ENCODE data around the gene DEFB127.
"Not testable (repeated sequence)": the region's sequence is repeated elsewhere in the genome, so short reads cannot be mapped to it uniquely, and the experiment has no call there.

DEFB127 gene

GRCh38 chr20:184288-184687 lies 27.0 kb downstream of the DEFB127 start:
- H3K9ac ChIP-seq (ENCODE audit: low read depth in 1 of 2, low read length in 2 of 2): no peak overlapping the region

GRCh38 chr20:187733-188132 lies 30.5 kb downstream of the DEFB127 start:
- H3K27ac ChIP-seq (ENCODE audit: low read depth in 2 of 2, low read length in 2 of 2): no peak overlapping the region
- H3K4me1 ChIP-seq (ENCODE audit: control insufficient read depth in 2 of 2, insufficient read depth in 2 of 2, low read length in 2 of 2): no peaks in the 10 kb centered on the region
- H3K4me3 ChIP-seq (ENCODE audit: low read length in 2 of 2): no peak overlapping the region
- H3K9me3 ChIP-seq (ENCODE audit: control insufficient read depth in 2 of 2, low read length in 2 of 2): no peaks in the 10 kb centered on the region
- H3K9ac ChIP-seq (ENCODE audit: low read depth in 1 of 2, low read length in 2 of 2): no peak overlapping the region
- peaks cover 0 to 4% of the 10 kb centered on the region in 2 donors for H3K27me3 ChIP-seq (ENCODE audit: control insufficient read depth in 2 of 2, insufficient read depth in 2 of 2, low read length in 2 of 2)
- H3K36me3 ChIP-seq (ENCODE audit: control insufficient read depth in 2 of 2, insufficient read depth in 2 of 2, low read length in 2 of 2): no peaks in the 10 kb centered on the region

More at GRCh38 chr20:184288-184687, 27.0 kb downstream of the DEFB127 start:
- Histone ChIP-seq H3K27me3 (ENCODE audit: control insufficient read depth in 2 of 2, insufficient read depth in 2 of 2, low read length in 2 of 2) (peaks cover 0 to 4% of the 10 kb centered on the region in 2 donors), H3K4me1 (ENCODE audit: control insufficient read depth in 2 of 2, insufficient read depth in 2 of 2, low read length in 2 of 2) (no peaks in the 10 kb centered on the region), H3K9me3 (ENCODE audit: control insufficient read depth in 2 of 2, low read length in 2 of 2) (no peaks in the 10 kb centered on the region), H3K36me3 (ENCODE audit: control insufficient read depth in 2 of 2, insufficient read depth in 2 of 2, low read length in 2 of 2) (no peaks in the 10 kb centered on the region), H3K27ac (ENCODE audit: low read depth in 2 of 2, low read length in 2 of 2) (no peak overlapping the region), H3K4me3 (ENCODE audit: low read length in 2 of 2) (no peak overlapping the region)

GRCh38 chr20:189611-190010 lies 32.4 kb downstream of the DEFB127 start, which contains the start of gene DEFB128:
TSS of gene DEFB128 (minus strand) at chr20:189711. CDS start at chr20:189623, 88 bp downstream.
- Histone ChIP-seq H3K4me3 (ENCODE audit: low read length in 2 of 2) (no peak within 1 kb of the TSS), H3K27me3 (ENCODE audit: control insufficient read depth in 2 of 2, insufficient read depth in 2 of 2, low read length in 2 of 2) (no peaks in the 10 kb centered on the region), H3K4me1 (ENCODE audit: control insufficient read depth in 2 of 2, insufficient read depth in 2 of 2, low read length in 2 of 2) (no peaks in the 10 kb centered on the region), H3K27ac (ENCODE audit: low read depth in 2 of 2, low read length in 2 of 2) (no peak within 1 kb of the TSS), H3K9me3 (ENCODE audit: control insufficient read depth in 2 of 2, low read length in 2 of 2) (no peaks in the 10 kb centered on the region), H3K36me3 (ENCODE audit: control insufficient read depth in 2 of 2, insufficient read depth in 2 of 2, low read length in 2 of 2) (no peaks in the 10 kb centered on the region), H3K9ac (ENCODE audit: low read depth in 1 of 2, low read length in 2 of 2) (no peak within 1 kb of the TSS)

- no peaks in the 10 kb centered on the region for H3K9me3 ChIP-seq (ENCODE audit: control insufficient read depth in 2 of 2, low read length in 2 of 2)
- no peaks in the 10 kb centered on the region for H3K36me3 ChIP-seq (ENCODE audit: control insufficient read depth in 2 of 2, insufficient read depth in 2 of 2, low read length in 2 of 2)
- H3K4me3 ChIP-seq (ENCODE audit: low read length in 2 of 2): no peak overlapping the region
- H3K4me1 ChIP-seq (ENCODE audit: control insufficient read depth in 2 of 2, insufficient read depth in 2 of 2, low read length in 2 of 2): no peaks in the 10 kb centered on the region
- H3K9ac ChIP-seq (ENCODE audit: low read depth in 1 of 2, low read length in 2 of 2): no peak overlapping the region
- H3K27me3 ChIP-seq (ENCODE audit: control insufficient read depth in 2 of 2, insufficient read depth in 2 of 2, low read length in 2 of 2): no peaks in the 10 kb centered on the region
- no peak overlapping the region for H3K27ac ChIP-seq (ENCODE audit: low read depth in 2 of 2, low read length in 2 of 2)
Measured at GRCh38 chr20:198225-198624, 41.0 kb downstream of the DEFB127 start.

GRCh38 chr20:199996-200395 lies 42.7 kb downstream of the DEFB127 start:
- Histone ChIP-seq H3K4me3 (ENCODE audit: low read length in 2 of 2) (no peak overlapping the region), H3K9me3 (ENCODE audit: control insufficient read depth in 2 of 2, low read length in 2 of 2) (no peaks in the 10 kb centered on the region), H3K4me1 (ENCODE audit: control insufficient read depth in 2 of 2, insufficient read depth in 2 of 2, low read length in 2 of 2) (no peaks in the 10 kb centered on the region), H3K9ac (ENCODE audit: low read depth in 1 of 2, low read length in 2 of 2) (no peak overlapping the region), H3K36me3 (ENCODE audit: control insufficient read depth in 2 of 2, insufficient read depth in 2 of 2, low read length in 2 of 2) (no peaks in the 10 kb centered on the region), H3K27me3 (ENCODE audit: control insufficient read depth in 2 of 2, insufficient read depth in 2 of 2, low read length in 2 of 2) (no peaks in the 10 kb centered on the region), H3K27ac (ENCODE audit: low read depth in 2 of 2, low read length in 2 of 2) (no peak overlapping the region)

GRCh38 chr20:203630-204029 lies 46.4 kb downstream of the DEFB127 start:
- H3K36me3 ChIP-seq (ENCODE audit: control insufficient read depth in 2 of 2, insufficient read depth in 2 of 2, low read length in 2 of 2); H3K27me3 ChIP-seq (ENCODE audit: control insufficient read depth in 2 of 2, insufficient read depth in 2 of 2, low read length in 2 of 2); H3K4me1 ChIP-seq (ENCODE audit: control insufficient read depth in 2 of 2, insufficient read depth in 2 of 2, low read length in 2 of 2); H3K4me3 ChIP-seq (ENCODE audit: low read length in 2 of 2); H3K27ac ChIP-seq (ENCODE audit: low read depth in 2 of 2, low read length in 2 of 2); H3K9me3 ChIP-seq (ENCODE audit: control insufficient read depth in 2 of 2, low read length in 2 of 2); H3K9ac ChIP-seq (ENCODE audit: low read depth in 1 of 2, low read length in 2 of 2): not testable (repeated sequence)
